HUES64 (cell line): Measurements from ENCODE around the gene ITGB4.

Source experiments
- H3K27ac ChIP-seq: 2 replicates; pipeline ENCODE4 v1.7.0; 2013; ENCODE audit warnings: low read depth, low read length, inconsistent platforms
- H3K27me3 ChIP-seq: 2 replicates; pipeline ENCODE4 v1.6.1; 2013; ENCODE audit warnings: mild to moderate bottlenecking, low read length; ENCODE audit not compliant: insufficient read depth
- H3K36me3 ChIP-seq: 2 replicates; pipeline ENCODE4 v1.6.1; 2013; ENCODE audit warnings: mild to moderate bottlenecking, low read length; ENCODE audit not compliant: insufficient read depth
- H3K4me1 ChIP-seq: 2 replicates; pipeline ENCODE4 v1.6.1; 2013; ENCODE audit warnings: mild to moderate bottlenecking, low read length, moderate library complexity; ENCODE audit not compliant: insufficient read depth
- H3K4me3 ChIP-seq: 2 replicates; pipeline ENCODE4 v1.5.1; 2013; ENCODE audit warnings: mild to moderate bottlenecking, low read length, moderate library complexity
- H3K9ac ChIP-seq: 2 replicates; pipeline ENCODE4 v1.6.1; 2013; ENCODE audit warnings: mild to moderate bottlenecking, low read depth, low read length
- H3K9me3 ChIP-seq: 2 replicates; pipeline ENCODE4 v1.6.1; 2013; ENCODE audit warnings: low read depth, low read length; ENCODE audit not compliant: insufficient read depth
- WGBS: fragments of 150-250, 120-280 bp; methylation state at CpG from one replicate; pipeline ENCODE4 v1.1.7; 2013; ENCODE audit warnings: missing lambda C conversion rate; 5-methylcytosine and 5-hydroxymethylcytosine counted together

Gene ITGB4

DNA sequence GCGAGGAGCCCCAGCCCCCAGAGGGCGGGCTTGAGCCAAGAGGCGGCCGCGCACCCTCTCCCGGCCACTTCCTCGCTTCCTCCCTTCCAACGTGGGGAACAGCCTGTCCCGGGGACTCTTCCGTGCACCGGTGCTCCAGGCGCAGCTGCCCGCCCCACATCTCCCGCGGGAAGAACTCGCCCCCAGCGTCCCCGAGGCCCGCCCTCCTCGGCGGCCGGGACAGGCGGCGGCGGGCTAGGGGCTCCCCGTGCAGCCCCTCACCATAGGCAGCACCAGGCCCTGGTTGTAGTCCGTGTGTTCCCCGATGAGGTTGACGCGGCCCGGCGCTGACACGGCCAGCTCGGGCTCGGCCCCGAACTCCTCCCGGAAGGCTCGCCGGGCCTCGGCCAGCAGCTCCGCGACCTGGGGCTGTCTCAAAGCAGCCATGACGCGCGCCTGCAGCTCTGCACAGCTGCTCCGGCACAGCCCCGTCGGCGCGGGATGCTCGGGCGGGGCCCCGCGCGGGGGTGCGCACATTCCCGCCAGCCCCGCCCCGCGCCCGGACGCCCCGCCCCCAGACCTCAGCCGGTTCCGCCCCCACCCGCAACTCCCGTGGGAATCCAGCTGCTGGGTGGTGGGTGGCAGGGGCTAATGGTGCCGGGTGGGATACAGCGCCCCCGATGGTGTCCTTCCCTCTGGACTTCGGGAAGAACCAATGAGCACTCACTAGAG lies 43.6 kb downstream of the ITGB4 start, which contains the start of gene GALK1:
TSS of gene GALK1 (minus strand) at position 482 of the 711 bp plus-strand sequence. CDS start at position 426, 56 bp downstream.
- H3K9me3 ChIP-seq = no peaks in the 10 kb centered on the region
- 0 out of 2 replicates have a peak, but pooled peaks cover 5% of the 10 kb centered on the region for H3K27me3 ChIP-seq
- WGBS = 2% methylated on average over 71 of the region's 71 CpGs
- H3K9ac ChIP-seq = peak within 1 kb of the TSS; percentile 71
- peaks cover 6% of the 10 kb centered on the region for H3K4me1 ChIP-seq
- H3K27ac ChIP-seq = peak within 1 kb of the TSS; percentile 1; the same call in 1 of the 2 replicates
- no peaks in the 10 kb centered on the region for H3K36me3 ChIP-seq
- peak within 1 kb of the TSS; percentile 80 for H3K4me3 ChIP-seq

GRCh38 chr17:75765981-75766380 lies 44.7 kb downstream of the ITGB4 start:
- no peaks in the 10 kb centered on the region for H3K9me3 ChIP-seq
- no peak overlapping the region for H3K4me3 ChIP-seq
- H3K36me3 ChIP-seq = no peaks in the 10 kb centered on the region
- 0 out of 2 replicates have a peak, but pooled peaks cover 5% of the 10 kb centered on the region for H3K27me3 ChIP-seq
- WGBS = 91% methylated on average over 4 of the region's 4 CpGs
- H3K27ac ChIP-seq = no peak overlapping the region
- H3K9ac ChIP-seq = no peak overlapping the region
- peaks cover 6% of the 10 kb centered on the region for H3K4me1 ChIP-seq

GRCh38 chr17:75767881-75768280 lies 46.6 kb downstream of the ITGB4 start:
- Histone ChIP-seq H3K27ac (no peak overlapping the region), H3K36me3 (no peaks in the 10 kb centered on the region), H3K27me3 (0 out of 2 replicates have a peak, but pooled peaks cover 5% of the 10 kb centered on the region), H3K9me3 (no peaks in the 10 kb centered on the region), H3K4me3 (no peak overlapping the region), H3K9ac (no peak overlapping the region), H3K4me1 (peaks cover 6% of the 10 kb centered on the region)
- WGBS = 94% methylated on average over 7 of the region's 8 CpGs

GRCh38 chr17:75769536-75769935 lies 48.3 kb downstream of the ITGB4 start:
- H3K27ac ChIP-seq = no peak overlapping the region
- H3K27me3 ChIP-seq = no peaks in the 10 kb centered on the region
- H3K9me3 ChIP-seq = no peaks in the 10 kb centered on the region
- H3K4me1 ChIP-seq = no peaks in the 10 kb centered on the region
- no peak overlapping the region for H3K9ac ChIP-seq
- no peak overlapping the region for H3K4me3 ChIP-seq
- 0 out of 2 replicates have a peak, but pooled peaks cover 2% of the 10 kb centered on the region for H3K36me3 ChIP-seq
- WGBS = 92% methylated on average over 3 of the region's 3 CpGs

GRCh38 chr17:75771334-75772281 lies 50.3 kb downstream of the ITGB4 start:
- Histone ChIP-seq H3K4me1 (no peaks in the 10 kb centered on the region), H3K36me3 (peaks cover 15% of the 10 kb centered on the region), H3K27ac (no peak overlapping the region), H3K9ac (no peak overlapping the region), H3K27me3 (no peaks in the 10 kb centered on the region), H3K4me3 (no peak overlapping the region), H3K9me3 (no peaks in the 10 kb centered on the region)
- WGBS = 87% methylated on average over 17 of the region's 17 CpGs

DNA sequence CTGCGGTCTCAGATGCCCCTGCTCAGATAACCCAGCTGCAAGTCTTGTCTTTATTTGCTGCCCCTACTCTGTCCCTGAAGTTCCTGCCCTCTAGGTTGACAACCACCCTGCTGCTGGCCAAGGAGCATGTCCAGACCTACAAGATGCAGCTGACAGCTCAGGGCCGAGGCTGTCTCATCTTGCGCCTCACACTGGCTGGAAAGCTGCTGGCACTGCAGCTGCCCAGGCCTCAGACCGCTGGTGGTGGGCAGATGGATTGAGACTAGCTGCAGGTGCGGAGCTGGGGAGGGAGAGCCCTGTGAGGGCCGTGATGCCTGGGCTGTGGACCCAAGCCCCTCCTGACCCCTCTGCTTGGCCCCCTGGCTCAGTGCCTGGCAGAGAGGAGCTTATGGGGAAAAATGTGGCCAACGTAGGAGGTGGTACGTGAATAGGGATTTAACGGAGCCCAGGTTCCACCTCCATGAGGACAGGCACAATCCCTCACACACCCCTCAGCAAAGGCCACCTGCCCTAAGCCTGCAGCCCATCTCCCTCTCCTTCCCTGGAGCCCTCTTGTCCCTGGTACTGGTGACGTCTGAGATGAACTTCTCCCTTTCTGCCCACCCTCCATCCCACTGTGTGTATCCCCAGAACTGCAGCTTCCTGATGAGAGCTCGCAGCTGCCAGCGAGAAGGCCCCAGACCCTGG lies 52.0 kb downstream of the ITGB4 start:
- no peak overlapping the region for H3K4me3 ChIP-seq
- 91% methylated on average over 12 of the region's 12 CpGs for WGBS
- H3K27me3 ChIP-seq = no peaks in the 10 kb centered on the region
- H3K9ac ChIP-seq = no peak overlapping the region
- peaks cover 31% of the 10 kb centered on the region for H3K36me3 ChIP-seq
- H3K27ac ChIP-seq = no peak overlapping the region
- peaks cover 4% of the 10 kb centered on the region; the same call in 1 of the 2 replicates for H3K4me1 ChIP-seq
- H3K9me3 ChIP-seq = no peaks in the 10 kb centered on the region

- peaks cover 4% of the 10 kb centered on the region; the same call in 1 of the 2 replicates for H3K4me1 ChIP-seq
- 87% methylated on average over 15 of the region's 15 CpGs for WGBS
- no peak overlapping the region for H3K27ac ChIP-seq
- no peak overlapping the region for H3K4me3 ChIP-seq
- H3K36me3 ChIP-seq = peaks cover 37% of the 10 kb centered on the region
- no peak overlapping the region for H3K9ac ChIP-seq
- no peaks in the 10 kb centered on the region for H3K27me3 ChIP-seq
- no peaks in the 10 kb centered on the region for H3K9me3 ChIP-seq
Measured at GRCh38 chr17:75773808-75774470, 52.7 kb downstream of the ITGB4 start.

DNA sequence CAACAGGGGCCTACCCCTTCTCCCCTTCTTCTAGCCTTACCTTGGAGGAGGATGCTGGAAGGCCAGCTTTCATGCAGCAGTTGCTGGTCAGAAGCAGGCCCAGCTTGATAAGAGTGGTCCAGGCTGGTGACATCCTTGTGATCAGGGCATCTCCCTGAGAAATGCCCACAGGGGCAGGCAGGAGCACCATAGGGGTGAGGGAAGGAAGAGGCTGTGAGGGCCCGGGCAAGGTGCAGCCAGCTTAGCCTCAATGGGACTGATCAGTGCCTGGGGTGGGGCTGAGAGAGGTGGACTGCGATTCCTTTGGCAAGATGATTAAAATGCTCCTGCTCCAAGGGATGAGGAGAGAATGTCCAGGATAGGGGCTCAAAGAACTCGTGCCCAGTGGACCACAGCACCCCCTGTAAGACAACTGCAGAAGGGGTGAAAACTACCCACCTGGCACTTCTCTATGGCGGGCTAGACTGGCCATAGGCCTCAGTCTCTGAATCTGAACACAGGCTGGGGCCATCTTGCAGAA lies 53.3 kb downstream of the ITGB4 start:
- 90% methylated on average over 4 of the region's 4 CpGs for WGBS

GRCh38 chr17:75774991-75775668 lies 53.9 kb downstream of the ITGB4 start:
- Histone ChIP-seq H3K36me3 (peaks cover 37% of the 10 kb centered on the region), H3K27me3 (no peaks in the 10 kb centered on the region), H3K9me3 (no peaks in the 10 kb centered on the region), H3K4me1 (peaks cover 4% of the 10 kb centered on the region; the same call in 1 of the 2 replicates), H3K4me3 (no peak overlapping the region), H3K27ac (no peak overlapping the region), H3K9ac (no peak overlapping the region)
- 95% methylated on average over 5 of the region's 6 CpGs for WGBS

More for the DNA sequence above, 53.3 kb downstream of the ITGB4 start:
- Histone ChIP-seq H3K27ac (no peak overlapping the region), H3K9ac (no peak overlapping the region), H3K36me3 (peaks cover 37% of the 10 kb centered on the region), H3K9me3 (no peaks in the 10 kb centered on the region), H3K27me3 (no peaks in the 10 kb centered on the region), H3K4me1 (peaks cover 4% of the 10 kb centered on the region; the same call in 1 of the 2 replicates), H3K4me3 (no peak overlapping the region)
